Measurements from ENCODE around the gene GPRIN2. TPM values are rescaled to one million over a fixed set of nuclear protein-coding genes. Genes with fewer than 3 reads are reported as not detected.
"Not testable (repeated sequence)": the region's sequence is repeated elsewhere in the genome, so short reads cannot be mapped to it uniquely, and the experiment has no call there.

The GPRIN2 gene
- 0.10 and 1.6 TPM in 2 replicates for total RNA-seq (2014; rRNA removed; shearing (Covaris generic))

GRCh38 chr10:46556515-46557318, at the start of gene GPRIN2:
GPRIN2 (minus strand) TSS chr10:46556658; CDS start chr10:46550736, 5,922 bp downstream.
- no peak for DNase-seq (ENCODE audit: low read depth)

GRCh38 chr10:46600516-46600915, 44.1 kb upstream of the GPRIN2 start:
- not testable (repeated sequence) for DNase-seq (ENCODE audit: low read depth)

- DNase-seq (ENCODE audit: low read depth): not testable (repeated sequence)
These were observed 41.3 kb upstream of the GPRIN2 start for GRCh38 chr10:46597616-46598246.

- DNase-seq (ENCODE audit: low read depth): peak; percentile 1
These were observed 40.1 kb upstream of the GPRIN2 start for GRCh38 chr10:46596570-46596969.

- DNase-seq (ENCODE audit: low read depth): not testable (repeated sequence)
These were observed 38.1 kb upstream of the GPRIN2 start for GRCh38 chr10:46594453-46595063.

GRCh38 chr10:46593307-46593706, 36.8 kb upstream of the GPRIN2 start:
- not testable (repeated sequence) for DNase-seq (ENCODE audit: low read depth)

- DNase-seq (ENCODE audit: low read depth): not testable (repeated sequence)
These were observed 34.6 kb upstream of the GPRIN2 start for GRCh38 chr10:46591053-46591452.

GRCh38 chr10:46589589-46589988, 33.1 kb upstream of the GPRIN2 start:
- DNase-seq (ENCODE audit: low read depth): not testable (repeated sequence)

GRCh38 chr10:46588221-46588620, 31.8 kb upstream of the GPRIN2 start:
- DNase-seq (ENCODE audit: low read depth): not testable (repeated sequence)

GRCh38 chr10:46587546-46587945, 31.1 kb upstream of the GPRIN2 start:
- DNase-seq (ENCODE audit: low read depth): not testable (repeated sequence)

- DNase-seq (ENCODE audit: low read depth): not testable (repeated sequence)
These were observed 28.8 kb upstream of the GPRIN2 start for GRCh38 chr10:46585246-46585645.

GRCh38 chr10:46584196-46584595, 27.7 kb upstream of the GPRIN2 start:
- not testable (repeated sequence) for DNase-seq (ENCODE audit: low read depth)

GRCh38 chr10:46582568-46582967, 26.1 kb upstream of the GPRIN2 start:
- DNase-seq (ENCODE audit: low read depth): not testable (repeated sequence)

- DNase-seq (ENCODE audit: low read depth): not testable (repeated sequence)
These were observed 25.5 kb upstream of the GPRIN2 start for GRCh38 chr10:46581997-46582396.

- not testable (repeated sequence) for DNase-seq (ENCODE audit: low read depth)
These were observed 22.9 kb upstream of the GPRIN2 start for GRCh38 chr10:46579378-46579777.

GRCh38 chr10:46578474-46579178, 22.2 kb upstream of the GPRIN2 start, which contains the start of gene SYT15:
SYT15 (plus strand) TSS chr10:46579128; CDS start chr10:46579169, 41 bp downstream.
- DNase-seq (ENCODE audit: low read depth): not testable (repeated sequence)

GRCh38 chr10:46577624-46578473, 21.4 kb upstream of the GPRIN2 start:
- not testable (repeated sequence) for DNase-seq (ENCODE audit: low read depth)

GRCh38 chr10:46573884-46574283, 17.4 kb upstream of the GPRIN2 start:
- DNase-seq (ENCODE audit: low read depth): not testable (repeated sequence)

GRCh38 chr10:46573314-46573713, 16.9 kb upstream of the GPRIN2 start:
- DNase-seq (ENCODE audit: low read depth): peak; percentile 39

GRCh38 chr10:46572765-46573164, 16.3 kb upstream of the GPRIN2 start:
- peak; percentile 63 for DNase-seq (ENCODE audit: low read depth)

GRCh38 chr10:46570655-46571054, 14.2 kb upstream of the GPRIN2 start:
- not testable (repeated sequence) for DNase-seq (ENCODE audit: low read depth)
